GM23248 (cell line): Measurements from ENCODE around the gene BPHL. TPM values are rescaled to one million over a fixed set of nuclear protein-coding genes. Genes with fewer than 3 reads are reported as not detected.
A peak's percentile ranks its signal among the peaks of the same experiment; 100 is the strongest.

Source experiments
- DNase-seq: peaks from one replicate; pipeline ENCODE4 v3.0.0-alpha.2; 2015
- H2AFZ ChIP-seq: fragments of 200-600 bp; sonication (generic); 2 replicates; pipeline ENCODE4 v1.6.1; 2016; ENCODE audit warnings: antibody characterized with exemption
- H3F3A ChIP-seq: fragments of 200-600 bp; sonication (generic); 2 replicates; pipeline ENCODE4 v1.6.1; 2016; ENCODE audit warnings: mild to moderate bottlenecking, antibody characterized with exemption, mixed run types; ENCODE audit not compliant: insufficient read depth
- H3K27ac ChIP-seq: fragments of 200-600 bp; sonication (generic); 2 replicates; pipeline ENCODE4 v1.5.1; 2016; ENCODE audit warnings: mild to moderate bottlenecking
- H3K27me3 ChIP-seq: fragments of 200-600 bp; sonication (generic); replicated peaks from 2 replicates; pipeline ENCODE4 v1.6.1; 2016; ENCODE audit warnings: mild to moderate bottlenecking; ENCODE audit not compliant: insufficient read depth
- H3K36me3 ChIP-seq: fragments of 200-600 bp; sonication (generic); 2 replicates; pipeline ENCODE4 v1.6.1; 2016; ENCODE audit warnings: low read depth, mild to moderate bottlenecking
- H3K4me1 ChIP-seq: fragments of 200-600 bp; sonication (generic); 2 replicates; pipeline ENCODE4 v1.6.1; 2016; ENCODE audit warnings: mild to moderate bottlenecking; ENCODE audit not compliant: insufficient read depth
- H3K4me2 ChIP-seq: fragments of 200-600 bp; sonication (generic); one replicate; pipeline ENCODE4 v1.6.1; 2016; ENCODE audit warnings: mild to moderate bottlenecking; ENCODE audit not compliant: unreplicated experiment
- H3K4me3 ChIP-seq: fragments of 200-600 bp; sonication (generic); 2 replicates; pipeline ENCODE4 v1.5.1; 2016; ENCODE audit warnings: mild to moderate bottlenecking
- H3K79me2 ChIP-seq: fragments of 200-600 bp; sonication (generic); 2 replicates; pipeline ENCODE4 v1.6.1; 2016; ENCODE audit warnings: mild to moderate bottlenecking; ENCODE audit not compliant: insufficient read depth
- H3K9ac ChIP-seq: fragments of 200-600 bp; sonication (generic); 2 replicates; pipeline ENCODE4 v1.6.1; 2016; ENCODE audit warnings: mild to moderate bottlenecking
- H3K9me2 ChIP-seq: fragments of 200-600 bp; sonication (generic); 2 replicates; pipeline ENCODE4 v1.6.1; 2016; ENCODE audit warnings: mixed run types, mild to moderate bottlenecking, moderate library complexity; ENCODE audit not compliant: insufficient read depth
- H3K9me3 ChIP-seq: fragments of 200-600 bp; sonication (generic); one replicate; pipeline ENCODE4 v1.6.1; 2017; ENCODE audit warnings: low read depth
- H4K20me1 ChIP-seq: fragments of 200-600 bp; sonication (generic); 2 replicates; pipeline ENCODE4 v1.6.0; 2016; ENCODE audit not compliant: insufficient read depth
- EZH2 ChIP-seq: fragments of 200-600 bp; sonication (generic); IDR thresholded peaks from 2 replicates; pipeline ENCODE4 v1.6.1; 2018; ENCODE audit warnings: antibody characterized with exemption, mild to moderate bottlenecking; ENCODE audit not compliant: insufficient read depth, poor library complexity, severe bottlenecking
- EZH2phosphoT487 ChIP-seq: fragments of 200-600 bp; sonication (generic); IDR thresholded peaks from 2 replicates; pipeline ENCODE4 v1.6.1; 2018; ENCODE audit warnings: antibody characterized with exemption, moderate library complexity, mild to moderate bottlenecking, low read depth; ENCODE audit not compliant: insufficient read depth
- WGBS, 2 experiments: methylation state at CpG; one replicate each; pipeline ENCODE4 v1.1.6; 2015 to 2017; ENCODE audit warnings: low lambda C conversion rate in 2 of 2, low coverage in 1 of 2; ENCODE audit errors: missing lambda C conversion rate in 2 of 2; 5-methylcytosine and 5-hydroxymethylcytosine counted together
- in situ Hi-C: fragments of 300-500 bp; cut with MboI; formaldehyde crosslinking; loops from 2 replicates; pipeline ENCODE4 v1.15.0; 2020
- polyA plus RNA-seq: library from polyadenylated mRNA; unstranded; fragments of >200 nt; fragmentation: Nextera tagmentation; extraction: Ambion mirVana; gene quantifications from 2 replicates; pipeline ENCODE4 v1.2.1, GENCODE V29; 2016
- total RNA-seq: library from RNA; depleted of rRNA; stranded (reverse); fragments of >200 nt; shearing (Covaris generic); gene quantifications from 2 replicates; pipeline ENCODE4 v1.2.3, GENCODE V29; 2014

BPHL gene
- total and polyA plus RNA-seq, 2 experiments from 2014 or later, result 8.5 to 20.2 TPM

- H3K79me2 ChIP-seq, result peaks cover 21% of the 10 kb centered on the region
- H4K20me1 ChIP-seq, result no peaks in the 10 kb centered on the region; the same call in 1 of the 2 replicates
- peak within 1 kb of the TSS; percentile 99 for H3K9ac ChIP-seq
- H3K4me3 ChIP-seq, result peak within 1 kb of the TSS; percentile 98
- H3K4me1 ChIP-seq, result no peaks in the 10 kb centered on the region
- TF ChIP-seq EZH2 (no peak), EZH2phosphoT487 (no peak)
- no peaks in the 10 kb centered on the region for H3K9me2 ChIP-seq
- peak within 1 kb of the TSS; percentile 96 for H3K4me2 ChIP-seq
- peak; percentile 94 for DNase-seq
- peaks cover 24% of the 10 kb centered on the region for H3K36me3 ChIP-seq
- H3K9me3 ChIP-seq, result no peaks in the 10 kb centered on the region
- H3K27me3 ChIP-seq, result no peaks in the 10 kb centered on the region
- WGBS, 2 experiments, result 0 to 1% methylated on average over 34 to 65 of the region's 95 CpGs
- H2AFZ ChIP-seq, result peak within 1 kb of the TSS; percentile 15; the same call in 1 of the 2 replicates
- in situ Hi-C loops, result no loop called here
- H3K27ac ChIP-seq, result peak within 1 kb of the TSS; percentile 89
- peaks cover 36% of the 10 kb centered on the region for H3F3A ChIP-seq
Observed at GRCh38 chr6:3157131-3157933, 38.8 kb downstream of the BPHL start, which contains the start of gene TUBB2A. Gene TUBB2A (minus strand): TSS chr6:3157544. CDS start chr6:3157463, 81 bp downstream.

GRCh38 chr6:3159805-3160781 is 41.6 kb downstream of the BPHL start:
- Histone ChIP-seq H3K4me2 (no peak overlapping the region), H3F3A (peaks cover 22% of the 10 kb centered on the region), H3K79me2 (peaks cover 19% of the 10 kb centered on the region), H3K27ac (no peak overlapping the region), H3K4me3 (no peak overlapping the region), H2AFZ (no peak overlapping the region), H3K4me1 (peaks cover 4% of the 10 kb centered on the region; the same call in 1 of the 2 replicates), H3K27me3 (no peaks in the 10 kb centered on the region), H4K20me1 (no peaks in the 10 kb centered on the region; the same call in 1 of the 2 replicates), H3K9me2 (no peaks in the 10 kb centered on the region), H3K36me3 (peaks cover 6% of the 10 kb centered on the region; the same call in 1 of the 2 replicates), H3K9me3 (no peaks in the 10 kb centered on the region), H3K9ac (no peak overlapping the region)
- WGBS, 2 experiments, result 80 to 84% methylated on average over 31 of the region's 31 CpGs
- DNase-seq, result no peak
- TF ChIP-seq EZH2 (no peak), EZH2phosphoT487 (no peak)
- in situ Hi-C loops, result no loop called here

DNA sequence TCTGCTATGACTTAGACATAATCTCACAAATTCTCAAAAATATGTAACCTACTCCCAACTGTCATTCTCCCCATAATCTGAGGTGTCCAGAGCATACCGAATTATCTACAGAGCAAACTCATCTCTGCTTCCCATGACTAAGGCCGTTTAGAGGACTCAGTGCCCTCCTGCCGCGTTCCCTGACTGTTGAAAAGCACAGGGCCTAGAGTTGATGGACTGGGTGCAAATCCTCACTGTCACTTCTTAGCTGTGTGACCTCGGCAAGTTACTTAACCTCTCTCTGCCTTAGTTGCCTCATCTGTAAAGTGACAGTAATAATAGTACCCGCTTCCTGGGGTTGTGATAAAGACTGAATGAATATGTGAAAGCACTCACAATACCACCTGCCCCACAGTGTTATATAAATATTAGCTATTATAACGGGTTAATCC is 43.6 kb downstream of the BPHL start:
- peak overlapping the region; percentile 94 for H3K9ac ChIP-seq
- peaks cover 37% of the 10 kb centered on the region for H3F3A ChIP-seq
- DNase-seq, result peak; percentile 82
- H3K36me3 ChIP-seq, result no peaks in the 10 kb centered on the region
- peak overlapping the region; percentile 80 for H3K4me3 ChIP-seq
- TF ChIP-seq EZH2phosphoT487 (no peak), EZH2 (no peak)
- peaks cover 2% of the 10 kb centered on the region for H3K79me2 ChIP-seq
- H3K4me1 ChIP-seq, result peaks cover 19% of the 10 kb centered on the region
- in situ Hi-C loops, result no loop called here
- H2AFZ ChIP-seq, result peak overlapping the region; percentile 82; the same call in 1 of the 2 replicates
- WGBS, 2 experiments, result 14 to 17% methylated on average over 6 to 7 of the region's 7 CpGs
- no peaks in the 10 kb centered on the region for H3K9me3 ChIP-seq
- H4K20me1 ChIP-seq, result no peaks in the 10 kb centered on the region
- H3K27ac ChIP-seq, result peak overlapping the region; percentile 94
- H3K9me2 ChIP-seq, result no peaks in the 10 kb centered on the region
- H3K4me2 ChIP-seq, result peak overlapping the region; percentile 82
- no peaks in the 10 kb centered on the region for H3K27me3 ChIP-seq

DNA sequence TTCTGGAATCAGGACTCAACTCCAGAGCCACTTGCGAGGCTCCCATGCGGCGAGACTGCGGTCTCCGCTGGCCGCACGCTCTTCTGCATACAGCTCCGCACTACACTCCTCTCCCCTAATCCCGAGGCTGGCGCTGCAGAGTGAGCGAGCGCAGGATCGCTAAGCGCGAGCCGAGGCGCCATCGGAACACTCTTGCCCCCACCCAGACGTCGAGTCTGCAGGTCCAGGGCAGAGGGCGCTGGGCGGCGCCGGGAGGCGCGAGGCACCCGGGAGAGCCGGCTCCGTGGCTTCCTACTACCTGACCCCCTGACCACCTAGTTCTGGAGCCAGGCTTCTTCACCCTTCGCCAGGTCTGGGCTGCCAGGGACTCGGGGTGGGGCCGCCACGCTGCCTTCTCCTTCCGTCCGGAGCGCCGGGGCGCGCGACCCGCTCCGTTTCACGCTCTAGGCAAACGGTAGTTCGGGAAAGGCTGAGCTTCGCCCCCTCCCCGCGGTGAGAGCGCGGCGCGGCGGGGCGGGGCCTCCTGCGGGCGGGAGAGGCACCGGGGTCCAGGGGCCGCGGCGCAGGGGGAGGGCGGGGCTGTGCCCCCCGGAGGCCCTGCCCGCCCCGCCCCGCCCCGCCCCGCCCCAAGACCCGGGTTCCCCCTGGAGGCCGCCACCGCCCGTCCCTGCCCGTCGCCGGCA is 44.2 kb downstream of the BPHL start:
- Histone ChIP-seq H3F3A (peaks cover 37% of the 10 kb centered on the region), H3K79me2 (no peaks in the 10 kb centered on the region), H3K27ac (peak overlapping the region; percentile 94), H3K9me2 (no peaks in the 10 kb centered on the region), H2AFZ (peak overlapping the region; percentile 82), H3K9ac (peak overlapping the region; percentile 94), H3K4me1 (peaks cover 19% of the 10 kb centered on the region), H3K4me3 (peak overlapping the region; percentile 80), H3K36me3 (no peaks in the 10 kb centered on the region), H3K4me2 (peak overlapping the region; percentile 82), H3K9me3 (no peaks in the 10 kb centered on the region), H4K20me1 (no peaks in the 10 kb centered on the region), H3K27me3 (no peaks in the 10 kb centered on the region)
- WGBS, 2 experiments, result 2% methylated on average over 26 to 62 of the region's 74 CpGs
- TF ChIP-seq EZH2 (no peak), EZH2phosphoT487 (no peak)
- in situ Hi-C loops, result no loop called here
- DNase-seq, result peak; percentile 91
